NCI-H1694 treated with DMSO at 0.1 percent for 48 hours (cell line): Measurements from ENCODE around the gene ZDHHC14.
A peak's percentile ranks its signal among the peaks of the same experiment; 100 is the strongest.
"Not testable (repeated sequence)": the region's sequence is repeated elsewhere in the genome, so short reads cannot be mapped to it uniquely, and the experiment has no call there.

Experiments used
- DNase-seq: peaks from one replicate; lab custom pipeline; 2025; lab: John Stamatoyannopoulos, UW

Gene ZDHHC14

DNA sequence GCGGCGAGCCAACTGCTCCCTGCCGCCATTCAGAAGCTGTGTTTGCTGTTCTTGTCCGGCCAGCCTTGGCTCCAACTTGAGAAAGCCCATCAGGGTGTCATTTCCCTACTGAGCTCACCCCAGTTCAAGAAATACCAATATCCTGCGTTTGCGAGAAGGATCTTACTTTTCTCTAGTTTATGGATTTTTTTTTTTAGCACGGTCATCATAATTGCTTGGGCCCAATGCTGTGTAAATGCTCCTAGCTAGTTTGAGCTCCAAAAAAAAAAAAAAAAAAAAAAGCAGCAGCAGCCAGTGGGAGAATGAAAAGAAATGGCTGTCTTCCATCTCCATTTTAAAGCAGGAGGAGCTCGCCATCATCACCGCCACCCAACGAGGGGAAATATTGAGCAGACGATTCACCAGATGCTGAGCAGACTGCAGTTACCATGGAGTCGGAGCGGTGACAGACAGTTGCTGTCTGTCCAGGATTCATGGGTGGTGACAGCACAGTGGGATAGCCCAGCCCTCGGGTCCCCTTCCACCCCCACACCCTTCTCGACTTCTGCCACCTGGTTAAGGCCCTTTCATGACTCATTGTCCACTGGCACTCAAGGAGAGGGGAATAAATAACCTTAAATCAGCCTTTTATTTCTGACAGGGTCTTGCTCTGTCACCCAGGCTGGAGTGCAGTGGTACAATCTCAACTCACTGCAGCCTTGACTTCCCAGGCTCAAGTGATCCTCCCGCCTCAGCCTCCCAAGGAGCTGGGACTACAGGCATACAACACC, 309.6 kb downstream of the ZDHHC14 start:
- DNase-seq = peak; percentile 26

GRCh38 chr6:157691621-157692020, 310.6 kb downstream of the ZDHHC14 start:
- DNase-seq = not testable (repeated sequence)

- DNase-seq = no peak
These were observed 312.9 kb downstream of the ZDHHC14 start for GRCh38 chr6:157693867-157694266.

- no peak for DNase-seq
These were observed 314.5 kb downstream of the ZDHHC14 start for GRCh38 chr6:157695301-157696040.

DNA sequence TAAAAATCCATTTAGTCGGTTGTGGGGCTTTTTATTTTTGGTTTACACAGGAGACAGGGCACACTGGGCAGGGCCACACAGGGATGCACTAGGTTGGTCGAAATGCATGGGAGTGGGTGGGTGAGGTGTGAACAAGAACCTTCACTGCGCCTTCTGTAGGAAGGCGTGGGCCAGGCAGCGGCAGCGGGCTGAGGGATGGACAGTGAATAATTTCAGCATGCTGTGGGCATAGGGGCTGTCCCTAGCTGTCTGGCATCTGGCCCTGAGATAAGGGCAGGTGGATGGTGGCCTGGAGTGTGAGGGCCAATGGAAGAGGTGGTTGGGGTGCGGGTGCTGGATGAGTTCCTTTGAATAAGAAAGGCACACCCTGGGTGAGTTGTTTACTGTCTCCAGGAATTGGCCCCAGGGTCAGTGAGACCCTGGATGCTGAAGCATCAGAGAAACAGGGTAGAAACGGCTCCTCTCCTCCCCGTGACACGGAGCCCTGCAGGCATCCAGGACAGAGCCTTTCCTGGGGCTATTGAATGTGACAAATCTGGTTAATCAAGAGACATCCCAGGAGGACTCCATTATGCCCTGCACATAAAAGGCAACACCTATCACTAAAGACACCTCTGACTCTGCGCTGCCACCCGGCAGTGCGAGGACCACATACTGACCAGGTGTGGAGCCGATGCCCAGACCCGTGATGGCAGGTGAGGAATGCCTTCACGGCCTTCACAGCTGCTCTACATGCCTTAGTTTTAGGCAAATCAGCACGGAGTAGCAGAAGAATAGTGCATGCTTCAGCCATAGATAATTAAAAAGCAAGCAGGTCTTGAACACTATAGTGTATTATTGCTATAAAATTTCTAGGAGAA, 319.0 kb downstream of the ZDHHC14 start:
- DNase-seq = no peak

DNA sequence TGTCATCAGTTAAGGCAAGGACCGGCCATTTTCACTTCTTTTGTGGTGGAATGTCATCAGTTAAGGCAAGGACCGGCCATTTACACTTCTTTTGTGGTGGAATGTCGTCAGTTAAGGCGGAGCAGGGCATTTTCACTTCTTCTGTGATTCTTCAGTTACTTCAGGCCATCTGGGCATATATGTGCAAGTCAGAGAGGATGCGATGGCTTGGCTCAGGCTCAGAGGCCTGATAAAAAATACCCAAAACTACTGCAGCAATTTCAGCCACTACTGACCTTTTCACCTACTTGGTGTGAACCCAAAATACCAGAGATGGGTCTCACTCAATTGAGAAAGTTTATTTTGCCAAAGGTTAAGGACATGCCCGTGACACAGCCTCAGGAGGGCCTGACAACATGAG, 325.4 kb downstream of the ZDHHC14 start:
- not testable (repeated sequence) for DNase-seq

DNA sequence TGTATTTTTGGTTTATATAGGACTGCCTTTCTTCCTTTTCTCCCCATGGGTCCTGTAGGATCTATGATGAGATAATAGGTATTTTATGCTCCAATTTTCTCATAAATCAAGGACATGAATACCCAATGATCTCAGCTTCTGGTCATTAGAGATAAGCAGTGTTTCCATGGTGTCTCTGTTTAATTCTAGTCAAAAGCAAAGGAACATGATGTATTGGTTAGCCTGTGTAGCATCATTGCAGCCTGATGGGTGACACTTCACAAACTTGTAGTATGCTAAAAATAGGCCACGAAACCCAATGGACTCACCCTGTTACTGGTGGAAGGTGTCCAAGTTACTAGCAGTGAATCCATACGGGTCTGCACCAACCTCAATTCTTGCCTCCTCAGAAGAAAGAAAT, 325.9 kb downstream of the ZDHHC14 start:
- no peak for DNase-seq

DNA sequence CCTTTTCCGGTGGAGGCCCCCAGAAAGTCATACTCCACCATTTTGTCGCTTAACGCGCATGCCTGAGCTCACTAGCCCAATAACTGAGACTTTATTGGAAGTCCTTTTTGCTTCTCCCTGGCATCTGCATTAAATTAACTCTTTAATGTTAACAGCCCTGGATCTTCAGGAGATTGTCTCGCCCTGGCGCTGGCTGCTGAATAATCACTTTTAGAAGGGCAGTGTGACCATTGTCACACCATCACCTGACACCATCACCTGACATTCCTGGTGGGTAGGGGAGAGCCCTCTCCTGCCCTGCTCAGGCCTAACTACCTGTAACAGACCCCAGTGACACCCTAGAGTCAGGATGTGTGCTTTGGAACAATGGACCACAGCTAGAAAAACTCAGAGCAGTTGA, 326.6 kb downstream of the ZDHHC14 start:
- no peak for DNase-seq

DNA sequence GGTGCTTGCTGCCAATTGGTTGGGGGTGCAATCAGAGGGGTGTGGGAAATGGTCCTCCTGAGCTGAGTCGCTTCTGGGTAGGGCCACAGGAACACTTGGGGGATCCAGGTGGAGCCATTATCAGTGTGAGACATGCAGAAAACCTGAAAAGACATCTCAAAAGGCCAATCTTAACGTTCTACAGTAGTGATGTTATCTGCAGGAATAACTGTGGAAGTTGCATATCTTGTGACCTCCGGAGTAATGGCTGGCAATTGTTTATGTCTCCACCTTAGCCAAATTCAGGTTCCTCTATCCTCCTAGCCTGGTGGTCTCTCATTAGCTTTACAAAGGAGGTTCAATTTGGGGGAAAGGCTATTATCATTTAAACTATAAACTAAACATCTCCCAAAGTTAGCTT, 327.2 kb downstream of the ZDHHC14 start:
- no peak for DNase-seq

DNA sequence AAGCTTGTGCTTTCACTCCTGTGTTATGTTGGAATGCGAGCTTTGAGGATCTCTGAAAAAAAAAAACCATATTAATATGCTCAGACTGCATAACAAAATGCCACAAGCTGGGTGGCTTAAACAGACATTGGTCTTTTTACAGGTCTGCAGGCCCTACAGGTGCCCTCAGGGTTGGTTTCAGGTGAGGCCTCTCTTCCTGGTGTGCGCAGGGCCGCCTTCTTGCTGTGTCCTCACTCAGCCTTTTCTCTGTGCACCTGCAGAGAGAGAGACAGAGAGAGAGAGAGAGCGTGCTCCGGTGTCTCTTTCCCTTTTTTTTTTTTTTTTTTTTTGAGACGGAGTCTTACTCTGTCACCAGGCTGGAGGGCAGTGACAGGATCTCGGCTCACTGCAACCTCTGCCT, 327.9 kb downstream of the ZDHHC14 start:
- DNase-seq = no peak

GRCh38 chr6:157709555-157709954, 328.6 kb downstream of the ZDHHC14 start:
- no peak for DNase-seq

- DNase-seq = no peak
These were observed 329.6 kb downstream of the ZDHHC14 start for GRCh38 chr6:157710604-157711003.

DNA sequence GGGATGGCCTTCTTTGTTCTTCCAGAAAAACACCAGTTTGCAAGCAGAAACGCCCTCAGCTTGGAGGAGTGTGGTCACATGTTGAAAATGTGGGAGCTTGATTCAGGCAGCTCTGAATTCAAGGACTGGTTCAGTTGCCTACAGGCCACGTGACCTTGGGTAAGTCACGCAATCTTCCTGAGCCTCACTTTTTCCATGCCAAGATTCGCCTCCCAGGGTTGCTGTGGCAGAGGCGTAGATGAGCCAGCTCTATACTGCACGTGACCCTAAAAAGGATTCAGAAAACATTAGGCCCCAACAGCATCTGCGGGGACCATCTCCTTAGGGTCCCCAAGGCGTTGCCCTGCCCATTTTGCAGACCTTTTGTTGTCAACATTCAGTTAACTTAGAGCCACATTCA, 330.1 kb downstream of the ZDHHC14 start:
- DNase-seq = no peak

GRCh38 chr6:157712585-157713295, 331.8 kb downstream of the ZDHHC14 start:
- DNase-seq = no peak

DNA sequence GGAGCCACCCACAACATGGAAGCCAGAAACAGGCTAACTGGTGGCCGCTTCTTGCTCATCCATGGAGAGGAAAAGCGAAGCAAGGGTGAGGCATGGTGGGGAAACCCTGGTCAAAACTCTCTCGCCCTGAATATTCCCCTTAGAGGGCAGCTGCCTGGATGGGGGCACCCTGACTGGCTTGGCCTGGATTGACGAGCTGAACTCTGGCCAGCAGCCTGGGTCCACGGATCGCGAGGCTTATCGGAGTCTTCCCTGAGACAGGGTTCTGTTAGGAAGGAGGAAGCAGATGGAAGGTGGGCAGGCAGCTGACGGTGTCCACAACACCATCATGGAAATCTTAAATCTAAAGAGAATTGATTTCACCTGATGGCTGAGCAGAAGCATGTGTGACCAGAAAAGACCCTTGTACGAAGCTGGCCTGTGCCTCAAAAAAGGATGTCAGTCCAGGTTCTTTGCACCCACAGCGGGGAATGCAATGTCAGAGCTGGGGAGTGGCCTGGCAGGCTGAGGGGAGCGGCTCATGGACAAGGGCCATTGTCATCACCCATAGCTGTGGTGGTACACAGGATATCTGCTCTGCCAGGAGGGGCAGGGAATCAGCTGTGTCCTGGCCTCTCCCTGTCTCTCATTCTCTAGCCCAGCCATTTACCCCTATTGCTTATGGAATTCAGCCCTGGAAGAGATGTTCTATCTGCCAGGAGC, 332.6 kb downstream of the ZDHHC14 start:
- DNase-seq = no peak

- DNase-seq = no peak
These were observed 333.1 kb downstream of the ZDHHC14 start for GRCh38 chr6:157714153-157714490.

- DNase-seq = no peak
These were observed 334.8 kb downstream of the ZDHHC14 start for GRCh38 chr6:157715728-157716164.

DNA sequence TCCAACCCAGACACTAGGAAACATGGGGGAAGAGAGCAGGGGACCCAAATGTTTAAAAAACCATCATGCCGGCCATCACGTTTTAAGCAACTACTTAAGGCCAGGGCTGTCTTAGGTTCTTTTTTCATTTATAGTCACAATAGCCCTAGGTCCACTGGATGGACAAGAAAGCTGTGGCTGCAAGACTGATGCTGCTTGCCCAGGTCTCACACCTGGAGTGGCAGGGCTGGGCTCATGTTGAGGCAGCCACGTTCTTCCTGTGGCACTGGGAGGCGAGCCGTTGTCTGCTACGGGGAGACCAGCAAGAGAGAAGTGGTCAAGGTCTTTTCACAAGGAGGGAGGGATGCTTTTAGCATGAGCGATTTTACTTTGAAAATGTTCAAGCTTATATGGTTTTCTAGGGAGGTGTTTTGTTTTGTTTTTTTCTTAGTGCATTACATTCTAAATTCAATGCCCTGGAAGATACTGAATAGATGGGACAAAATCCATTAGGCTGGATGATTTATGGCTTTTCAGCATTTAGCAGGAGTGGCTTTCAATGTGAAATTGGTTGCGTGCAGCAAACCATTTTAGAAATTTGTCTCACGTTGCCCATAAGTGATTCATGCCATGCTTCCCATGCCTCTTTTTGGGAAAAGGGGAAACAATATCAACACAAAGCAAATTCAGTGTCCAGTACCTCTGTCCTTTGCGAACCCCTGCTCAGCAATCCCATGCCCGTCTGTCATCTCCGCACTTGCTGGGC, 335.4 kb downstream of the ZDHHC14 start:
- DNase-seq = no peak

- DNase-seq = no peak
These were observed 336.4 kb downstream of the ZDHHC14 start for GRCh38 chr6:157717340-157717748.

DNA sequence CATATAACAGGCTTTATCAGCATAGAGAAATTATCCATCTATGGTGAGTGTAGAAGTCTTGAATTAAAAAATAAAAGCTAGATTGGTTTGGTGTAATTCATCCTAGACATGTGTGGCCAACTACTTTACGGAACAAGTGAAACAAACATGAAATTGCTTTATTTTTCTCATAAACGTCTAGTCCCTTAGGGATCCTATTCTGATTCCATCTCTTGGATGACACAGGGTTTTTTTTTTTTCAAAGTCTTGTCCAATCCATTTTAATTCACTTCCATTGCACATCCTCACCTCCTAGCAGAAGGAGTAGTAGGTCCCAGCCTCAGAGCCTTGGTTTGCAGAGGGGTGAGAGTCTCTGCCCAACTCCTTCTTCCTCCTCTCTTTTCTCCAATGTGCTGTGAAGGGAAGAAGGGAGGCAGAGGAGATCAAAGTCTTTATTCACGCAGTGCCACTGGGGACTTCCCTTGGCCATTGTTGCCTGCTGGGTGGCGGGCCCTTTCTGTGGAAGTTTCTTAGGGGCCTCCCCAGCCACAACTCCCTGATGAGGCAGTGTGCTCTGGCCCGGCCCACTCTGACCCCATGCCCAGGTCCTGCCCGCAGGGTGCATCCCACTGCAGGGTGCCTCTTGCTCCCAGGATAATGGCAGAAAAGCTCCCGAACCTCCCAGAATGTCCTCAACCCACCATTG, 337.7 kb downstream of the ZDHHC14 start:
- no peak for DNase-seq
